Stimulated activated CD8-positive, alpha-beta memory T cell treated with anti-CD3 and anti-CD28 coated beads, Interleukin-12 subunit alpha, Interleukin-12 subunit beta, amount 100 ng/mL, for 1 hour (primary cell): ENCODE measurements around the gene SPRR2D.
"Not testable (repeated sequence)": the region's sequence is repeated elsewhere in the genome, so short reads cannot be mapped to it uniquely, and the experiment has no call there.

ENCODE experiments used
- DNase-seq: peaks from one replicate; pipeline ENCODE4 v3.0.0-alpha.2; 2020; ENCODE audit warnings: low read depth

The SPRR2D gene

DNA sequence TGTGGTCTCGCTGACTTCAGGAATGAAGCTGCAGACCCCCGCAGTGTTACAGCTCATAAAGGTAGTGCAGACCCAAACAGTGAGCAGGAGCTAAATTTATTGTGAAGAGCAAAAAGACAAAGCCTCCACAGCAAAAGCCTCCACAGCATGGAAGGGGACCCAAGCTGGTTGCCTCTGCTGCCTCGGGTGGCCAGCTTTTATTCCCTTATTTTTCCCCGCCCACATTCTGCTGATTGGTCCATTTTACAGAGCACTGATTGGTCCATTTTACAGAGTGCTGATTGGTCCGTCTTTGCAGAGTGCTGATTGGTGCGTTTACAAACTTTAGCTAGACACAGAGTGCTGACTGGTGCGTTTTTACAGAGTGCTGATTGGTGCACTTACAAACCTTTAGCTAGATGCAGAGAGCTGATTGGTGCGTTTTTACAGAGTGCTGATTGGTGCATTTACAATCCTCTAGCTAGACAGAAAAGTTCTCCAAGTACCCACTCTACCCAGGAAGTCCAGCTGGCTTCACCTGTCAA, 29.6 kb downstream of the SPRR2D start:
- DNase-seq = not testable (repeated sequence)

DNA sequence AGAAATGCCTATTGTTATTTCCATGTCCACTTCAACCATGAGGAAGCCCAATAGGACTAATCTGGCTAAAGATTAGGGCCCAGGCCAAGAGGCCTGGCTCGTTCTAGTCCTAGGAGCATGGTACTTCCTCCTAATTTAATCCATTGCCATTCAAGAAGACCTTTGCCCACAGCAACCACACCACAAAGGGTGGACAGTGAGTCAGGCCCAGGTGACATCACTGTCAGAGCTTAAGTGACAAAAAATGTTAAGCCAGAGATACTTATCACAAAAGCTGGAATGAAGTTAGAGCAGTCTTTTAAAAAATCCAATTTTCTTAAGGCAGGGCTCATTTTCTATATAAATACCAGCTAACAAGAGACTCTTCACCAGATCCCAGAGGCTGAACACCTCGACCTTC, 39.5 kb downstream of the SPRR2D start, which contains the start of gene SPRR3:
Gene SPRR3 (plus strand): TSS at position 368 of the 400 bp plus-strand sequence. CDS start 1,272 bp downstream, outside the sequence.
- no peak for DNase-seq

DNA sequence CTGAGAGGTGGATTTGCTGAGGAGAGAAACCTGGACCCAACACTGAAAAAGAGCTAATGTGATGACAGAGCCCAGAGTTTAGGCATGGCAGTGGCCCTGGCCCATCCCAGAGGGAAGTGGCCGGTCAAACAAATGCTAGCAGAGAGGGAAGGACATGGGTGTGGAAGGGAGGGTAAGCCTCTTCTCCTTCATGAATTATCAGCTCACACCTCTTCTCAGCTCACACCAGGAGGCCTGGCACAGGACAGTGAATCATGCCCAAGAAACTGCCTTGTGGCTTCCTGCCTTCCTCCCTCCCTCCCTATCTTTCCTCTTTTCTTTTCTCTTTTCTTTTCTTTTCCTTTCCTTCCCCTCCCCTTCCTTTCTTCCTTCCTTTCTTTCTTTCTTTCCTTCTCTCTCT, 40.6 kb downstream of the SPRR2D start:
- DNase-seq = no peak

DNA sequence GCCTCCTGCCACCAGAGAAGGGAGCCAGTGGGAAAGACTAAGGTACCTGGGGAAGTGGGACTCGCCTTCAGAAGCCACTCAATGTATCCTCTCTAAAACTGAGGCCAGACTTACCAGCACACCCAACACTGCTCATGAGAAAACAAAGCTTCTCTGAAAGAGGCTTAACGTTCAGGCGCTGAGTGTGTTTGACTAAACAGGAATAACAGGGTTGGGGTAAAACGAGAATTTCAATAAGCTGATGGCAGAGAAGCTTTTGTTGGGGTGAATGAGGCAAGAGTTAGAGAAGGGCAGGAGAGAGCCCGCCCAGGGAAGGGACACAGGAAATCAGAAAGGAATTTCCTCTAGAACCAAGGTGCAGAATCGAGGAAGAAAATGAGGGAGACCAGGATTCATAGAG, 41.1 kb downstream of the SPRR2D start:
- DNase-seq = no peak

DNA sequence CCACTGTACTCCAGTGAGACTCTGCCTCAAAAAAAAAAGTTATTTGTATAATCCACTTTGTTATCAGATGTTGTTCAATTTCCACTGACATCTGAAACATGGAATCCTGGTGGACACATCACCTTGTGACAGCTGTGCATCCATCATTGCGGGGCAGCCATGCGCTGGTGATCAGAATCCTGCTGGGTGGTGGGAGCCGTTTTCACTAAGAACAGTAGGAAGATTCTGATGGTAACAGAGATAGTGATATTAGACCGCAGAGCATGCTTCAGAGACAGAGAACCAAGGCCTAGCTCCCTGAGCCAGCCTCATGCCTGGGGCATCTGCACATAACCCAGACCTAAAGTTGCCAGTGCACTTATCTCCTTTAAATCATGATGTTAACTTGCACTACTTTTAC, 42.4 kb downstream of the SPRR2D start:
- DNase-seq = no peak

- no peak for DNase-seq
Measured at GRCh38 chr1:152997901-152998300, 43.0 kb downstream of the SPRR2D start.

- DNase-seq = no peak
Measured at GRCh38 chr1:152996633-152997400, 44.1 kb downstream of the SPRR2D start.

DNA sequence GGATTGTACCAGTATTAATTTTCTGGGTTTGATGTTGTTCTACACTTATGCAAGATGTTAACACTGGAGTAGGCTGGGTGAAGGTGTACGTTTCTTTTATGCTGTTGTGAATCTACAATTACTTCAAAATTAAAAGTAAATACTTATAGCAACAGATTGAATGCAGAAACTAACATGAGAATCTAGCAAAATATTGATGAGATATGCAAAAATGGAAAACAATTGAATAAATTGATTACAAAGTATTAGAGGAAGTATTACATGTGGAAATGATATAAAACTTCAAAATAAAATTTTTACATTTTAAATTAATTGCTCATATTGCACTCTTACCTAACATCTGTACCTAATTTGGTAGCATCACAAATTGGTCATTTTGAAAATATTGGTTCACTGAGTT, 45.1 kb downstream of the SPRR2D start:
- DNase-seq = no peak

GRCh38 chr1:152993186-152993585, 47.7 kb downstream of the SPRR2D start:
- DNase-seq = no peak
